GM21515 (cell line): ENCODE results near the gene MEG3.
"Not testable (repeated sequence)": the region's sequence is repeated elsewhere in the genome, so short reads cannot be mapped to it uniquely, and the experiment has no call there.

Experiments used
- ATAC-seq: cut with Tn5 transposase; IDR thresholded peaks from one replicate; pipeline ENCODE4 v1.9.1; 2021; ENCODE audit not compliant: unreplicated experiment

MEG3 gene

GRCh38 chr14:100788517-100788916, 37.4 kb upstream of the MEG3 start:
- no peak for ATAC-seq

- no peak for ATAC-seq
Observed at GRCh38 chr14:100788942-100789341, 37.0 kb upstream of the MEG3 start.

- ATAC-seq: no peak
Observed at GRCh38 chr14:100789460-100790417, 36.2 kb upstream of the MEG3 start.

- ATAC-seq: no peak
Observed at GRCh38 chr14:100790502-100791347, 35.2 kb upstream of the MEG3 start.

- ATAC-seq: no peak
Observed at GRCh38 chr14:100791348-100791735, 34.6 kb upstream of the MEG3 start.

GRCh38 chr14:100791995-100792394, 33.9 kb upstream of the MEG3 start:
- no peak for ATAC-seq

GRCh38 chr14:100796946-100797345, 29.0 kb upstream of the MEG3 start:
- ATAC-seq: no peak

- ATAC-seq: no peak
Observed at GRCh38 chr14:100800041-100800440, 25.9 kb upstream of the MEG3 start.

GRCh38 chr14:100801433-100801832, 24.5 kb upstream of the MEG3 start:
- not testable (repeated sequence) for ATAC-seq

GRCh38 chr14:100802179-100802578, 23.7 kb upstream of the MEG3 start:
- no peak for ATAC-seq

GRCh38 chr14:100802766-100803165, 23.2 kb upstream of the MEG3 start:
- no peak for ATAC-seq

GRCh38 chr14:100803226-100803625, 22.7 kb upstream of the MEG3 start:
- ATAC-seq: no peak

- ATAC-seq: no peak
Observed at GRCh38 chr14:100803676-100804075, 22.2 kb upstream of the MEG3 start.

- ATAC-seq: no peak
Observed at GRCh38 chr14:100804138-100804537, 21.8 kb upstream of the MEG3 start.

GRCh38 chr14:100804558-100805309, 21.2 kb upstream of the MEG3 start:
- no peak for ATAC-seq

- ATAC-seq: no peak
Observed at GRCh38 chr14:100806386-100806785, 19.5 kb upstream of the MEG3 start.

- ATAC-seq: no peak
Observed at GRCh38 chr14:100807496-100807895, 18.4 kb upstream of the MEG3 start.

- no peak for ATAC-seq
Observed at GRCh38 chr14:100807979-100808734, 17.8 kb upstream of the MEG3 start.

GRCh38 chr14:100810435-100810834, 15.5 kb upstream of the MEG3 start:
- no peak for ATAC-seq

- ATAC-seq: no peak
Observed at GRCh38 chr14:100810861-100811461, 15.0 kb upstream of the MEG3 start.
